NK-92 (cell line): ENCODE data around the gene SULT2A1.
"Not testable (repeated sequence)": the region's sequence is repeated elsewhere in the genome, so short reads cannot be mapped to it uniquely, and the experiment has no call there.

Experiments
- DNase-seq: peaks from one replicate; lab custom pipeline; 2025; ENCODE audit not compliant: unreplicated experiment; lab: John Stamatoyannopoulos, UW

Gene SULT2A1, protein sequence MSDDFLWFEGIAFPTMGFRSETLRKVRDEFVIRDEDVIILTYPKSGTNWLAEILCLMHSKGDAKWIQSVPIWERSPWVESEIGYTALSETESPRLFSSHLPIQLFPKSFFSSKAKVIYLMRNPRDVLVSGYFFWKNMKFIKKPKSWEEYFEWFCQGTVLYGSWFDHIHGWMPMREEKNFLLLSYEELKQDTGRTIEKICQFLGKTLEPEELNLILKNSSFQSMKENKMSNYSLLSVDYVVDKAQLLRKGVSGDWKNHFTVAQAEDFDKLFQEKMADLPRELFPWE

GRCh38 chr19:47886010-47886559, at the start of gene SULT2A1:
Gene SULT2A1 (minus strand): TSS chr19:47886315. CDS start chr19:47886257, 58 bp downstream.
- DNase-seq = no peak

- DNase-seq = not testable (repeated sequence)
Observed at GRCh38 chr19:47928581-47928980, 42.5 kb upstream of the SULT2A1 start.

DNA sequence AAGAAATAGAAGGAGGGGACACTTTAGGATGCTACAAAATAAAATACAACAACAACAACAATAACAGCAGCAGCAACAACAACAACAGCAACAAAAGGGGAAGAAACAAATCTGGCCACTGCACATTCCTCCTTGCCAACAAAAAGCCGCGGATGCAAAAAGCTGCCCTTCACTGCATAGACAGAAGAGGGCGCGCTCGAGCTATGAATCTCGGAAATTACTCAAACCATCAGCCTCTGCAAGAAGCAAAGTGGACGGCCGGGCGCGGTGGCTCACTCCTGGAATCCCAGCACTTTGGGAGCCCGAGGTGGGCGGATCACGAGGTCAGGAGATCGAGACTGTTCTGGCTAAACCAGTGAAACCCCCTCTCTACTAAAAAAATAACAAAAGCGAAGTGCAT, 34.0 kb upstream of the SULT2A1 start:
- not testable (repeated sequence) for DNase-seq

DNA sequence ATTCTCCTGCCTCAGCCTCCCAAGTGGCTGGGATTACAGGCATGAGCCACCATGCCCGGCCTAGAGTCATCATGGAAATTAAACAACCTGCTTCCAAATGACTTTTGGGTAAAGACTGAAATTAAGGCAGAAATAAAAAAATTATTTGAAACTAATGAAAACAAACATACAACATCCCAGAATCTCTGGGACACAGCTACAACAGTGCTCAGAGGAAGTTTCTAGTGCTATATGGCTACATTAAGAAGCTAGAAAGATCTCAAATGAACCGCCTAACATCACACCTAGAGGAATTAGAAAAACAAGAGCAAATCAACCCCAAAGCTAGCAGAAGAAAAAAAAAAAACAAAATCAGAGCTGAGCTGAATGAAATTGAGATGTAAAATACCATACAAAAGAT, 24.1 kb upstream of the SULT2A1 start:
- DNase-seq = not testable (repeated sequence)

- DNase-seq = not testable (repeated sequence)
Observed at GRCh38 chr19:47909350-47909749, 23.2 kb upstream of the SULT2A1 start.

GRCh38 chr19:47901370-47901769, 15.3 kb upstream of the SULT2A1 start:
- no peak for DNase-seq

- no peak for DNase-seq
Observed at GRCh38 chr19:47899335-47899734, 13.2 kb upstream of the SULT2A1 start.

- DNase-seq = no peak
Observed at GRCh38 chr19:47897861-47898260, 11.7 kb upstream of the SULT2A1 start.

- DNase-seq = no peak
Observed at GRCh38 chr19:47896773-47897172, 10.7 kb upstream of the SULT2A1 start.

- no peak for DNase-seq
Observed at GRCh38 chr19:47896019-47896418, 9.9 kb upstream of the SULT2A1 start.

GRCh38 chr19:47895165-47895782, 9.2 kb upstream of the SULT2A1 start:
- no peak for DNase-seq

GRCh38 chr19:47891923-47892666, 6.0 kb upstream of the SULT2A1 start:
- no peak for DNase-seq

DNA sequence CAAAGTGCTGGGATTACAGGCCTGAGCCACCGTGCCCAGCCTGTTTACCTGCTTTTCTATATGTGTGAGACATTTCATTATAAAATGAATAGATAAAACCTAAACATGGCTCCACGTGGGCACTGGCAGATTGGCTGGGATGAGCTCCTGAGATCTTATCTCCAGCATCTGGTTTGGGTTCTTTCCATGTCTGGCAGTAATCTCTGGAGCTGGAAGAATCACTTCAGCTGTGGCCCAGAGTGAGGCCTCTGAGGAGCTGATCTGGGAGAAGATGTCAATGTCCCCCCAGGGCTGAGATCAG, 5.5 kb upstream of the SULT2A1 start:
- no peak for DNase-seq

DNA sequence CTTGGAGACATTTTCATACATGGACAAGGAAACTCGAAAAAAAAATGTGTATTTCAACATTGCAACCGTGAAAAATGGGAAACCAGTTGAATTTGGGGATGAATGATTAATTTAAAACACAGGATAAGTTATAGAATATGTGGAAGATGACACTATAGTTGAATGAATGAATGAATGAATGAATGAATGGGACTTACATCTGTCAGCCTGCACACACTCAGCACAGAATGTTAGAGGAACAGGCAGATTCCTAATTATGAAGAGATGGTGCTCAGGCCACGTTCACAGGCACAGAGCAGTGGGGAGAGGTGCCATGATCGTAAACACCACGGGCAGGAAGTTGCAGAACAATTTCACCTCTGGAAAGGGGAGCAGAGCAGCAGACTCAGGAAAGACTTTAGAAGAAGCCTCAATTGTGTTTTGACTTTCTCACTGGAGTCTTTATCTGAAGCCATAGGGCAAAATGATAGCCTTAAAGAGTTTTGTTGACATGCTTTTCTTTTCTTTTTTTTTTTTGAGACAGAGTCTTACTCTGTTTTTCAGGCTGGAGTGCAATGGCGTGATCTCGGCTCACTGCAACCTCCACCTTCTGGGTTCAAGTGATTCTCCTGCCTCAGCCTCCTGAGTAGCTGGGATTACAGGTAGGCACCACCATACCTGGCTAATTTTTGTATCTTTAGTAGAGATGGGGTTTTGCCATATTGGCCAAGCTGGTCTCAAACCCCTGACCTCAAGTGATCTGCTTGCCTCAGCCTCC, 4.9 kb upstream of the SULT2A1 start:
- DNase-seq = no peak

GRCh38 chr19:47885067-47885463, 1.1 kb downstream of the SULT2A1 start:
- DNase-seq = no peak

- no peak for DNase-seq
Observed at GRCh38 chr19:47882890-47883289, 3.2 kb downstream of the SULT2A1 start.

- no peak for DNase-seq
Observed at GRCh38 chr19:47881757-47882156, 4.4 kb downstream of the SULT2A1 start.

DNA sequence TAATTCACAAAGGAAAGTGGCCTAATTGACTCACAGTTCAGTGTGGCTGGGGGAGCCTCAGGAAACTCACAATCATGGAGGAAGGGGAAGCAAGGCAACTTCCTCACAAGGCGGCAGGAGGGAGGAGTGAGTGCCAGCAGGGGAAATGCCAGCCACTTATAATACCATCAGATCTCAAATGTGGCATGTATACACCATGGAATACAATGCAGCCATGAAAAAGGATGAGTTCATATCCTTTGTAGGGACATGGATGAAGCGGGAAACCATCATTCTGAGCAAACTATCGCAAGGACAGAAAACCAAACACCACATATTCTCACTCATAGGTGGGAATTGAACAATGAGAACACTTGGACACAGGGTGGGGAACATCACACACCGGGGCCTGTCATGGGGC, 6.7 kb downstream of the SULT2A1 start:
- DNase-seq = not testable (repeated sequence)

DNA sequence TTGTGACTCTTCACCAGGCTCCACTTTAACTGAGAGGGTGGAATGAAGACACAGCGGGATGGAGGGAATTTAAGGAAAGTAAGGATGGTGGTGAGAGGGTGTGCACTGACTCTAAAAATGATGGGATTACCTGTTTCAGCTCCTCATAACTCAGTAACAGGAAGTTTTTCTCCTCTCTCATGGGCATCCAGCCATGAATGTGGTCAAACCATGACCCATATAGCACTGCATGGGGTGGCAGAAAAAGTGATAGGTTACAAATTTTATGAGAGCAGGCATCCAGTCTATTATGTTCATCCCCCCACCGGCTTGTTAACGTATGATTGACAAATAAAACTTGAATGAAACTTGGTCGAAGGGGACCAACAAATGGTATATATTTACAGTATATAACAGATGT, 7.2 kb downstream of the SULT2A1 start:
- DNase-seq = no peak

DNA sequence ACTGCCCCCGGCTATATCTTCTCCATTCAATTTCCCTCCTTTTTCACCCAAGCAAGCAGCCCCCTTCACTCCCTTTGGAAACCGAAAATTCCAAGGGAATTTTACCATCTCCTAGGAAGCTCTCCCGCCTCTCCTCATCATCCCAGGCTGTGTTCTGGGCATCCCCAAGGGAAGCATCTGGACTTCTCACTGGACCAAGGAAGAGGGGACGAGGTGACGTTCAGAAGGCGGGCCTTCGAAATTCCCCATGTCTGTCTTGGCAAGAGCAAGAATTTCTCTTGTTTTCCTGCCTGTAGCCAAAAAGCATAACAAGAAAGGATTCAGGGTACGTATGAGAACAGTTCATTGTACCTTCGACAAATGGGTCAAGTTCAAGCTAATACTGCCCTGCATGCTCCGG, 20.9 kb downstream of the SULT2A1 start:
- no peak for DNase-seq

DNA sequence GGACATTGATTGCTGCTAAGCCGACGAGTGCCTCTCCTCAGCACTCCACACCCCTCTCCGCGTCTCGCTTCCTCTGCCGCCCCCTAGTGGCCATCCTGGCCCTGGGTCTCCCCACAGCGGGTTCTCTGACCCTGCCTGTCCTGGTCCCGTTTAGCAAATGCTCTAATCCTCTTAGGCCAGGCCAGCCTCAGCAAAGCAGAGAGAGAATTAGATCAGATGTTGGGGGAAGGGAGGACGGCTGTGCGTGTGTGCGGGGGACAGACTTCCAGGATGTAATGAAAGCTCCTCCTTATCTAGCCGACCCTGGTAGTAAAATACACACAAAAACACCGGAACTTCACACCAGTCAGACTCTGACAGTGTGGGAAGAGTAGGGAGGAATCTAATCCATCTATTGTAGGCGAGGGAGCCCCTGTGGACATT, 22.6 kb downstream of the SULT2A1 start:
- DNase-seq = no peak
